Osteoblast (primary cell): ENCODE results near the gene CCDC8. TPM values are rescaled to one million over a fixed set of nuclear protein-coding genes. Genes with fewer than 3 reads are reported as not detected.

Source experiments
- DNase-seq: peaks from one replicate; pipeline ENCODE4 v3.0.0; 2011; ENCODE audit warnings: low spot score, mixed read lengths; ENCODE audit not compliant: insufficient read length; ENCODE audit errors: missing footprints
- H2AFZ ChIP-seq: 2 replicates; pipeline ENCODE4 v1.6.0; 2011; ENCODE audit warnings: mild to moderate bottlenecking, low read length
- H3K27ac ChIP-seq: 2 replicates; pipeline ENCODE4 v1.5.1; 2011; ENCODE audit warnings: mild to moderate bottlenecking, low read depth, low read length, moderate library complexity
- H3K27me3 ChIP-seq: 2 replicates; pipeline ENCODE4 v1.6.0; 2012; ENCODE audit warnings: mild to moderate bottlenecking, control low read depth, inconsistent platforms, low read length, moderate library complexity; ENCODE audit not compliant: insufficient read depth
- H3K36me3 ChIP-seq: 2 replicates; pipeline ENCODE4 v1.5.1; 2011; ENCODE audit warnings: mild to moderate bottlenecking, low read length, control low read depth, moderate library complexity; ENCODE audit not compliant: insufficient read depth
- H3K4me1 ChIP-seq: 2 replicates; pipeline ENCODE4 v1.5.1; 2011; ENCODE audit warnings: mild to moderate bottlenecking, low read length, control low read depth, moderate library complexity; ENCODE audit not compliant: insufficient read depth
- H3K4me2 ChIP-seq: 2 replicates; pipeline ENCODE4 v1.6.0; 2011; ENCODE audit warnings: mild to moderate bottlenecking, low read length; ENCODE audit not compliant: insufficient read depth
- H3K4me3 ChIP-seq: fragments of 200-600 bp; sonication (generic); 3 replicates; pipeline ENCODE4 v1.5.1; 2012; ENCODE audit warnings: mild to moderate bottlenecking, low read length, inconsistent platforms; ENCODE audit not compliant: insufficient read depth
- H3K79me2 ChIP-seq: 2 replicates; pipeline ENCODE4 v1.6.0; 2012; ENCODE audit warnings: mild to moderate bottlenecking, low read length, control low read depth, inconsistent platforms; ENCODE audit not compliant: insufficient read depth
- H3K9me3 ChIP-seq: 2 replicates; pipeline ENCODE4 v1.5.1; 2011; ENCODE audit warnings: low read depth, low read length, control low read depth
- H4K20me1 ChIP-seq: 2 replicates; pipeline ENCODE4 v1.6.0; 2012; ENCODE audit warnings: mild to moderate bottlenecking, low read length, control low read depth; ENCODE audit not compliant: insufficient read depth
- CTCF ChIP-seq: IDR thresholded peaks from 2 replicates; pipeline ENCODE4 v1.5.1; 2011; ENCODE audit warnings: mild to moderate bottlenecking, low read depth, low read length, moderate library complexity; ENCODE audit errors: extremely low read depth
- total RNA-seq: library from RNA; depleted of rRNA; stranded (reverse); fragments of >200 nt; gene quantifications from 2 replicates; pipeline ENCODE4 v1.2.3, GENCODE V29; 2012

Gene CCDC8
- total RNA-seq, 1 donor = 17.4 TPM

DNA sequence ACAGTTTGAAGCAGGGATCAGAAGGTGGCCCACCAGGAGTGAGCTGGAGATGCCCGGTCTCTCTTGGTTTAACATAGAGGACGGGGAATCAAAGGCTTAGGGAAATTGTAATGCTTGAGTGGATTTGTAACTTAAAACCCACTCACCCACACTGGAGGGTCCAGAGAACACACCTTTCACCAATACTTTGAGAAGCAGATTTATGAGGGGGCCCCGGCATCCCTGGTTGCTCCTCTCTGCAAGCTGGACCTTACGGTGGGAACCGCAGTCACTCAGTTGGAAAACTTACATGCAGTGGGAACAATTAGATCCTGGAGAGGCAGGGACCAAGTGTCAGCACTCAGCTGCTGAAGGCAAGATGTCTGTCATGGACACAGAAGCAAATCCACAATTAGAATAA lies 45.9 kb downstream of the CCDC8 start:
- H3K4me2 ChIP-seq = no peak overlapping the region
- peaks cover 53% of the 10 kb centered on the region for H3K79me2 ChIP-seq
- no peak overlapping the region for H2AFZ ChIP-seq
- H3K36me3 ChIP-seq = peaks cover 19% of the 10 kb centered on the region
- no peak overlapping the region for H3K27ac ChIP-seq
- peaks cover 8% of the 10 kb centered on the region for H3K4me1 ChIP-seq
- TF ChIP-seq CTCF = no peak
- no peak overlapping the region for H3K4me3 ChIP-seq
- peaks cover 12% of the 10 kb centered on the region for H4K20me1 ChIP-seq
- DNase-seq = no peak
- no peaks in the 10 kb centered on the region for H3K9me3 ChIP-seq
- H3K27me3 ChIP-seq = no peaks in the 10 kb centered on the region

DNA sequence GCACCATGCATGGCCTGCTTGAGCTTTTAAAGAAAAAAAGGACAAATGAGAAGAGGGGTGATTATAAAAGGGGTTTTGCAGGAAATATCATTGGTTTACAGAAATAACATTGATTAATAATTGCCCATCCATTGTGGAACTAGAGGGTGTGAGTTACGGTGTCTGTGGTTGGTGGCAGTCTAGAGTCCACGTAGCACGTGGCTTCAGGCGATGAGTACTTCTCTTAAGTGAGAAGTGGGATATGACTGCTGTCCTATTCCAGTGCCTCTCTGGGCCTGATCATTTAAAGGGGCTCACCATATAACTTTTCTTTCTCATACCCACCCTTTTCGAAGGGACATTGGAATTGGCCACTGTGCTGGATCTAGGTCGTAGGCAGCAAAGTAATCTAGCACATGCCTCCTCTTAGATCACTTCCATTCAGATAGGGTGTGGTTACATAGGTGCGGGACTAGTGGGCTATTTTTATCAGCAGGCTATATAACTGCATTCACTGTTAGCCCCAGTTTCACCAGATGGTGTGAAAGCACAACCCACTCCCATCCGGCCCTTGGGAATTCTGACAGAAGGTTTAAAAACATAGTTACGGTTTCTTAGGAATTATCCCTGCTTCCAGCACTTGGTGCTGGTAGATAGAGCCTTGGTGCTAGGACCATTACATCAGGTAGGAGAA lies 46.6 kb downstream of the CCDC8 start:
- no peak overlapping the region for H3K4me2 ChIP-seq
- H3K9me3 ChIP-seq = no peaks in the 10 kb centered on the region
- no peak for DNase-seq
- peaks cover 19% of the 10 kb centered on the region for H3K36me3 ChIP-seq
- no peak for TF ChIP-seq CTCF
- peaks cover 52% of the 10 kb centered on the region for H3K79me2 ChIP-seq
- no peaks in the 10 kb centered on the region for H3K27me3 ChIP-seq
- H3K4me3 ChIP-seq = no peak overlapping the region
- no peak overlapping the region for H2AFZ ChIP-seq
- H3K27ac ChIP-seq = no peak overlapping the region
- H3K4me1 ChIP-seq = peaks cover 3% of the 10 kb centered on the region
- H4K20me1 ChIP-seq = peaks cover 12% of the 10 kb centered on the region

DNA sequence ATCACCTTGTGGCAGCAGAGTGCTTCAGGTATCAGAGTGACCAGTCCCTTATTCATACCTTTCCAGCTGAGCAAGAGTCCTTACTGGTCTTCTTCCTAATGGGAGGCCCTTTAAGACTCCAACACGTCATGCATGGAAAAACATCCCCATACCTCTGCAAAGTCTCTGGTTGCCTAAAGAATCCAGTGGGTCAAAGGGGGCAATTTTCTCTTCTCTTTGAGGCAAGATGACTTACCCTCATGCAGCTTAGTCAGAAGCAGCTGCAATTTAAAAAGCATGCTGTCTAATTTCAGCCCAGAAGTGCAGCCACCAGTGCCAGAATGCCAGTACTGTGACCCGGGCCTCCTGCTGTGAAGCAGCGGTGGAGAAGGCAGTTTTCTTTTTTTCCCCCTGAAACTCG lies 47.8 kb downstream of the CCDC8 start:
- H2AFZ ChIP-seq = no peak overlapping the region
- no peaks in the 10 kb centered on the region for H3K9me3 ChIP-seq
- H3K27me3 ChIP-seq = no peaks in the 10 kb centered on the region
- no peak for TF ChIP-seq CTCF
- H4K20me1 ChIP-seq = peaks cover 5% of the 10 kb centered on the region
- H3K4me2 ChIP-seq = no peak overlapping the region
- H3K27ac ChIP-seq = no peak overlapping the region
- H3K4me1 ChIP-seq = no peaks in the 10 kb centered on the region
- no peak overlapping the region for H3K4me3 ChIP-seq
- H3K36me3 ChIP-seq = peaks cover 17% of the 10 kb centered on the region
- peaks cover 45% of the 10 kb centered on the region for H3K79me2 ChIP-seq
- no peak for DNase-seq

DNA sequence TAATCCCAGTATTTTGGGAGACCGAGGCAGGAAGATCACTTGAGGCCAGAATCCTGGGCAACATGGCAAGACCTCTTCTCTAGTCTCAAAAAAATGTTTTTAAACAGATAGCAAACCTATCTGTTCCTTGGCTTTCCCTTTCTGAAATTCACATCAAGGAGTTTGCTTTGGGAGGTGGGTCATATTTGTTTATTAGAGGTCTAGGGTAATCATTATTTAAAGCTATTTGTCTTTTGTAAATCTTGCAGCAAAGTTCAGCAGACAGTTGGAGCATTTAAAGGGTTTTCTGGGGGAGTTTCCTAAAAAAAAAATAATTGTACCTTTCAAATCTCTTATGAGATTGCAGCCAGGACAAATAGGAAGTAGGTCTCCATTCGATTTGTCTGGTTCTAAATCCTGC lies 49.0 kb downstream of the CCDC8 start:
- H2AFZ ChIP-seq = no peak overlapping the region
- H3K4me1 ChIP-seq = no peaks in the 10 kb centered on the region
- H3K9me3 ChIP-seq = no peaks in the 10 kb centered on the region
- H3K4me2 ChIP-seq = no peak overlapping the region
- H3K4me3 ChIP-seq = no peak overlapping the region
- H4K20me1 ChIP-seq = peaks cover 5% of the 10 kb centered on the region
- H3K27me3 ChIP-seq = no peaks in the 10 kb centered on the region
- no peak overlapping the region for H3K27ac ChIP-seq
- no peak for TF ChIP-seq CTCF
- no peak for DNase-seq
- H3K36me3 ChIP-seq = peaks cover 15% of the 10 kb centered on the region
- H3K79me2 ChIP-seq = peaks cover 45% of the 10 kb centered on the region
